ENCODE data around the gene PPP4R3B. TPM values are rescaled to one million over a fixed set of nuclear protein-coding genes. Genes with fewer than 3 reads are reported as not detected.

PPP4R3B gene
- total RNA-seq, 1 donor from 2014 or later, result 22.9 TPM

GRCh38 chr2:55567298-55567697 lies 50.1 kb downstream of the PPP4R3B start:
- H3K36me3 ChIP-seq, result peaks cover 88% of the 10 kb centered on the region
- TF ChIP-seq CTCF (IDR thresholded peaks at IDR 0.05; ENCODE audit: borderline replicate concordance), result no peak
- H3K27ac ChIP-seq (replicated peaks), result no peak overlapping the region

GRCh38 chr2:55565613-55566012 lies 51.8 kb downstream of the PPP4R3B start:
- H3K4me3 ChIP-seq, result no peak overlapping the region
- H3K9me3 ChIP-seq (replicated peaks), result no peaks in the 10 kb centered on the region
- no peaks in the 10 kb centered on the region for H3K27me3 ChIP-seq (ENCODE audit: low read depth)
- H3K4me1 ChIP-seq, result no peaks in the 10 kb centered on the region
- no peak for TF ChIP-seq CTCF (IDR thresholded peaks at IDR 0.05; ENCODE audit: borderline replicate concordance)
- H3K27ac ChIP-seq (replicated peaks), result no peak overlapping the region
- intact Hi-C loops (cut with micrococcal nuclease), result no loop called here
- DNase-seq, result no peak
- peaks cover 93% of the 10 kb centered on the region for H3K36me3 ChIP-seq

More at GRCh38 chr2:55567298-55567697, 50.1 kb downstream of the PPP4R3B start:
- intact Hi-C loops (cut with micrococcal nuclease), result no loop called here
- Histone ChIP-seq H3K27me3 (ENCODE audit: low read depth) (no peaks in the 10 kb centered on the region), H3K9me3 (replicated peaks) (no peaks in the 10 kb centered on the region), H3K4me1 (no peaks in the 10 kb centered on the region), H3K4me3 (no peak overlapping the region)
- no peak for DNase-seq

- DNase-seq, result no peak
- no peak overlapping the region for H3K27ac ChIP-seq (replicated peaks)
Measured at GRCh38 chr2:55560855-55561254, 56.6 kb downstream of the PPP4R3B start.

GRCh38 chr2:55556809-55557208 lies 60.6 kb downstream of the PPP4R3B start:
- no peak overlapping the region for H3K4me3 ChIP-seq
- H3K4me1 ChIP-seq, result peaks cover 12% of the 10 kb centered on the region
- TF ChIP-seq CTCF (IDR thresholded peaks at IDR 0.05; ENCODE audit: borderline replicate concordance), result no peak
- intact Hi-C loops (cut with micrococcal nuclease), result no loop called here
- no peaks in the 10 kb centered on the region for H3K27me3 ChIP-seq (ENCODE audit: low read depth)
- DNase-seq, result no peak
- H3K9me3 ChIP-seq (replicated peaks), result no peaks in the 10 kb centered on the region
- peaks cover 78% of the 10 kb centered on the region for H3K36me3 ChIP-seq
- H3K27ac ChIP-seq (replicated peaks), result no peak overlapping the region

More at GRCh38 chr2:55560855-55561254, 56.6 kb downstream of the PPP4R3B start:
- Histone ChIP-seq H3K4me1 (peaks cover 10% of the 10 kb centered on the region), H3K27me3 (ENCODE audit: low read depth) (no peaks in the 10 kb centered on the region), H3K36me3 (peaks cover 91% of the 10 kb centered on the region), H3K9me3 (replicated peaks) (no peaks in the 10 kb centered on the region), H3K4me3 (no peak overlapping the region)
- no peak for TF ChIP-seq CTCF (IDR thresholded peaks at IDR 0.05; ENCODE audit: borderline replicate concordance)
- intact Hi-C loops (cut with micrococcal nuclease), result no loop called here

GRCh38 chr2:55555977-55556376 lies 61.4 kb downstream of the PPP4R3B start:
- intact Hi-C loops (cut with micrococcal nuclease), result no loop called here
- Histone ChIP-seq H3K36me3 (peaks cover 70% of the 10 kb centered on the region), H3K27ac (replicated peaks) (no peak overlapping the region), H3K27me3 (ENCODE audit: low read depth) (no peaks in the 10 kb centered on the region), H3K9me3 (replicated peaks) (no peaks in the 10 kb centered on the region), H3K4me3 (no peak overlapping the region), H3K4me1 (peaks cover 12% of the 10 kb centered on the region)
- TF ChIP-seq CTCF (IDR thresholded peaks at IDR 0.05; ENCODE audit: borderline replicate concordance), result no peak
- DNase-seq, result no peak
